PC-9 (cell line): ENCODE results near the gene B4GALNT3.

ENCODE experiments used
- EZH2 ChIP-seq: fragments of 200-600 bp; sonication (generic); IDR thresholded peaks from 2 replicates; pipeline ENCODE4 v1.8.0; 2017; ENCODE audit warnings: antibody characterized with exemption, low read depth
- TF ChIP-seq, protein P1 (sequence below): fragments of 200-600 bp; sonication (generic); conservative IDR thresholded peaks from 2 replicates; pipeline ENCODE4 v1.6.1; 2017; ENCODE audit warnings: mixed run types, antibody characterized with exemption, mild to moderate bottlenecking, moderate library complexity

GRCh38 chr12:576615-577110, 116.9 kb downstream of the B4GALNT3 start:
- TF ChIP-seq, protein P1, sequence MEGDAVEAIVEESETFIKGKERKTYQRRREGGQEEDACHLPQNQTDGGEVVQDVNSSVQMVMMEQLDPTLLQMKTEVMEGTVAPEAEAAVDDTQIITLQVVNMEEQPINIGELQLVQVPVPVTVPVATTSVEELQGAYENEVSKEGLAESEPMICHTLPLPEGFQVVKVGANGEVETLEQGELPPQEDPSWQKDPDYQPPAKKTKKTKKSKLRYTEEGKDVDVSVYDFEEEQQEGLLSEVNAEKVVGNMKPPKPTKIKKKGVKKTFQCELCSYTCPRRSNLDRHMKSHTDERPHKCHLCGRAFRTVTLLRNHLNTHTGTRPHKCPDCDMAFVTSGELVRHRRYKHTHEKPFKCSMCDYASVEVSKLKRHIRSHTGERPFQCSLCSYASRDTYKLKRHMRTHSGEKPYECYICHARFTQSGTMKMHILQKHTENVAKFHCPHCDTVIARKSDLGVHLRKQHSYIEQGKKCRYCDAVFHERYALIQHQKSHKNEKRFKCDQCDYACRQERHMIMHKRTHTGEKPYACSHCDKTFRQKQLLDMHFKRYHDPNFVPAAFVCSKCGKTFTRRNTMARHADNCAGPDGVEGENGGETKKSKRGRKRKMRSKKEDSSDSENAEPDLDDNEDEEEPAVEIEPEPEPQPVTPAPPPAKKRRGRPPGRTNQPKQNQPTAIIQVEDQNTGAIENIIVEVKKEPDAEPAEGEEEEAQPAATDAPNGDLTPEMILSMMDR: no peak
- no peak for TF ChIP-seq EZH2
